ENCODE data around the gene MALAT1. TPM values are rescaled to one million over a fixed set of nuclear protein-coding genes. Genes with fewer than 3 reads are reported as not detected.
A peak's percentile ranks its signal among the peaks of the same experiment; 100 is the strongest.

Gene MALAT1
- total and polyA plus RNA-seq, 2 of the 13 experiments (the other 11 are each of a cell fraction or from before 2014, with no cell fraction given) = 143 to 1,237 TPM

DNA sequence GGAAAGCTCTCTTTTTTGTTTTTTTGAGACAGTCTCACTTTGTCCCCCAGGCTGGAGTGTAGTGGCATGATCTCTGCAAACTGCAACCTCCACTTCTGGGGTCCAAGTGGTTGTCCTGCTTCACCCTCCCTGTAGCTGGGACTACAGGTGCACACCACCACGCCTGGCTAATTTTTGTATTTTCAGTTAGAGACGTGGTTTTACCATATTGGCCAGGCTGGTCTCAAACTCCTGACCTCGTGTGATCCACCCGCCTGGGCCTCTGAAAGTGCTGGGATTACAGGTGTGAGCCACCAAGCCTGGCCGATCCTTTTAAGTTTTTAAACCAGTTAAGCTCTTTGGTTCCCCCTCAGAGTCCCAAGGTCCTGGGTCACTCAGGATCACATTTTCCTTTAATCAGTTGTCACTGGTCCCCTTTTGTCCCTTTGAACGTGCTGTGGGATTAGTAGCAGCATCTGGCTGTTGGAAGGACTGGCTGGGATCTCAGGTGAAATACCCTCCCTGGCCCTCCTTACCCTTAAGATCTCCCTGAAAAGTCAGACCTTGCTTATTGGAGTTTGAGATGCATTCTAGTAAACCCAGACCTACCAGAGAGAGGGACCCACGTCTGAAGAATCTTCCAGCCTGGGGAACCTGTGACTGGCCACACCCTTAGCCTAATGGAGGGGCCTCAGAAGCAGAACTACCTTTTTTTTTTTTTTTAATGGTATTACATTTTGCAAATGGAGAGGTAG is 8.1 kb downstream of the MALAT1 start (continued):
- TF ChIP-seq, protein P1, sequence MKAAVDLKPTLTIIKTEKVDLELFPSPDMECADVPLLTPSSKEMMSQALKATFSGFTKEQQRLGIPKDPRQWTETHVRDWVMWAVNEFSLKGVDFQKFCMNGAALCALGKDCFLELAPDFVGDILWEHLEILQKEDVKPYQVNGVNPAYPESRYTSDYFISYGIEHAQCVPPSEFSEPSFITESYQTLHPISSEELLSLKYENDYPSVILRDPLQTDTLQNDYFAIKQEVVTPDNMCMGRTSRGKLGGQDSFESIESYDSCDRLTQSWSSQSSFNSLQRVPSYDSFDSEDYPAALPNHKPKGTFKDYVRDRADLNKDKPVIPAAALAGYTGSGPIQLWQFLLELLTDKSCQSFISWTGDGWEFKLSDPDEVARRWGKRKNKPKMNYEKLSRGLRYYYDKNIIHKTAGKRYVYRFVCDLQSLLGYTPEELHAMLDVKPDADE (CRISPR knock-in tag; IDR thresholded peaks at IDR 0.05) = no peak
- TF ChIP-seq, protein P2, sequence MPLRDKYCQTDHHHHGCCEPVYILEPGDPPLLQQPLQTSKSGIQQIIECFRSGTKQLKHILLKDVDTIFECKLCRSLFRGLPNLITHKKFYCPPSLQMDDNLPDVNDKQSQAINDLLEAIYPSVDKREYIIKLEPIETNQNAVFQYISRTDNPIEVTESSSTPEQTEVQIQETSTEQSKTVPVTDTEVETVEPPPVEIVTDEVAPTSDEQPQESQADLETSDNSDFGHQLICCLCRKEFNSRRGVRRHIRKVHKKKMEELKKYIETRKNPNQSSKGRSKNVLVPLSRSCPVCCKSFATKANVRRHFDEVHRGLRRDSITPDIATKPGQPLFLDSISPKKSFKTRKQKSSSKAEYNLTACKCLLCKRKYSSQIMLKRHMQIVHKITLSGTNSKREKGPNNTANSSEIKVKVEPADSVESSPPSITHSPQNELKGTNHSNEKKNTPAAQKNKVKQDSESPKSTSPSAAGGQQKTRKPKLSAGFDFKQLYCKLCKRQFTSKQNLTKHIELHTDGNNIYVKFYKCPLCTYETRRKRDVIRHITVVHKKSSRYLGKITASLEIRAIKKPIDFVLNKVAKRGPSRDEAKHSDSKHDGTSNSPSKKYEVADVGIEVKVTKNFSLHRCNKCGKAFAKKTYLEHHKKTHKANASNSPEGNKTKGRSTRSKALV (CRISPR knock-in tag; IDR thresholded peaks at IDR 0.05) = no peak
- TF ChIP-seq, protein P3, sequence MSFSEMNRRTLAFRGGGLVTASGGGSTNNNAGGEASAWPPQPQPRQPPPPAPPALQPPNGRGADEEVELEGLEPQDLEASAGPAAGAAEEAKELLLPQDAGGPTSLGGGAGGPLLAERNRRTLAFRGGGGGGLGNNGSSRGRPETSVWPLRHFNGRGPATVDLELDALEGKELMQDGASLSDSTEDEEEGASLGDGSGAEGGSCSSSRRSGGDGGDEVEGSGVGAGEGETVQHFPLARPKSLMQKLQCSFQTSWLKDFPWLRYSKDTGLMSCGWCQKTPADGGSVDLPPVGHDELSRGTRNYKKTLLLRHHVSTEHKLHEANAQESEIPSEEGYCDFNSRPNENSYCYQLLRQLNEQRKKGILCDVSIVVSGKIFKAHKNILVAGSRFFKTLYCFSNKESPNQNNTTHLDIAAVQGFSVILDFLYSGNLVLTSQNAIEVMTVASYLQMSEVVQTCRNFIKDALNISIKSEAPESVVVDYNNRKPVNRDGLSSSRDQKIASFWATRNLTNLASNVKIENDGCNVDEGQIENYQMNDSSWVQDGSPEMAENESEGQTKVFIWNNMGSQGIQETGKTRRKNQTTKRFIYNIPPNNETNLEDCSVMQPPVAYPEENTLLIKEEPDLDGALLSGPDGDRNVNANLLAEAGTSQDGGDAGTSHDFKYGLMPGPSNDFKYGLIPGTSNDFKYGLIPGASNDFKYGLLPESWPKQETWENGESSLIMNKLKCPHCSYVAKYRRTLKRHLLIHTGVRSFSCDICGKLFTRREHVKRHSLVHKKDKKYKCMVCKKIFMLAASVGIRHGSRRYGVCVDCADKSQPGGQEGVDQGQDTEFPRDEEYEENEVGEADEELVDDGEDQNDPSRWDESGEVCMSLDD (CRISPR knock-in tag; IDR thresholded peaks at IDR 0.05; ENCODE audit: borderline replicate concordance) = no peak
- TF ChIP-seq ZSCAN20 (CRISPR knock-in tag; IDR thresholded peaks at IDR 0.05; ENCODE audit: borderline replicate concordance) (no peak), ZNF577 (CRISPR knock-in tag; IDR thresholded peaks at IDR 0.05; ENCODE audit: borderline replicate concordance, low read depth) (no peak), SPEN (CRISPR knock-in tag; IDR thresholded peaks at IDR 0.05; ENCODE audit: low read depth) (no peak), NFIC (IDR thresholded peaks at IDR 0.05; ENCODE audit: low read length) (peak; percentile 33), MZF1 (CRISPR knock-in tag; IDR thresholded peaks at IDR 0.05; ENCODE audit: borderline replicate concordance) (no peak), TEAD2 (CRISPR knock-in tag; IDR thresholded peaks at IDR 0.05) (no peak), SUZ12 (IDR thresholded peaks at IDR 0.05; ENCODE audit: low read depth, low read length) (no peak), ZMAT3 (CRISPR knock-in tag; conservative IDR thresholded peaks at IDR 0.05) (no peak), ADNP (CRISPR knock-in tag; IDR thresholded peaks at IDR 0.05) (no peak), NR2F1 (CRISPR knock-in tag; IDR thresholded peaks at IDR 0.05) (peak in 1 of 2 experiments; percentile 41; a peak in 1 of 4 replicates), NFE2L2 (IDR thresholded peaks at IDR 0.05; ENCODE audit: low read length) (no peak), ZNF562 (CRISPR knock-in tag; IDR thresholded peaks at IDR 0.05; ENCODE audit: borderline replicate concordance) (0 out of 2 replicates have a peak, but pooled peaks have one; percentile 34), ZBTB42 (CRISPR knock-in tag; IDR thresholded peaks at IDR 0.05) (no peak; the same call in 1 of the 2 replicates), ZNF282 (IDR thresholded peaks at IDR 0.05; ENCODE audit: partially characterized antibody) (no peak)
- TF ChIP-seq, protein P4, sequence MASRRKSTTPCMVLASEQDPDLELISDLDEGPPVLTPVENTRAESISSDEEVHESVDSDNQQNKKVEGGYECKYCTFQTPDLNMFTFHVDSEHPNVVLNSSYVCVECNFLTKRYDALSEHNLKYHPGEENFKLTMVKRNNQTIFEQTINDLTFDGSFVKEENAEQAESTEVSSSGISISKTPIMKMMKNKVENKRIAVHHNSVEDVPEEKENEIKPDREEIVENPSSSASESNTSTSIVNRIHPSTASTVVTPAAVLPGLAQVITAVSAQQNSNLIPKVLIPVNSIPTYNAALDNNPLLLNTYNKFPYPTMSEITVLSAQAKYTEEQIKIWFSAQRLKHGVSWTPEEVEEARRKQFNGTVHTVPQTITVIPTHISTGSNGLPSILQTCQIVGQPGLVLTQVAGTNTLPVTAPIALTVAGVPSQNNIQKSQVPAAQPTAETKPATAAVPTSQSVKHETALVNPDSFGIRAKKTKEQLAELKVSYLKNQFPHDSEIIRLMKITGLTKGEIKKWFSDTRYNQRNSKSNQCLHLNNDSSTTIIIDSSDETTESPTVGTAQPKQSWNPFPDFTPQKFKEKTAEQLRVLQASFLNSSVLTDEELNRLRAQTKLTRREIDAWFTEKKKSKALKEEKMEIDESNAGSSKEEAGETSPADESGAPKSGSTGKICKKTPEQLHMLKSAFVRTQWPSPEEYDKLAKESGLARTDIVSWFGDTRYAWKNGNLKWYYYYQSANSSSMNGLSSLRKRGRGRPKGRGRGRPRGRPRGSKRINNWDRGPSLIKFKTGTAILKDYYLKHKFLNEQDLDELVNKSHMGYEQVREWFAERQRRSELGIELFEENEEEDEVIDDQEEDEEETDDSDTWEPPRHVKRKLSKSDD (CRISPR knock-in tag; IDR thresholded peaks at IDR 0.05; ENCODE audit: low read depth) = no peak
- TF ChIP-seq, protein P5, sequence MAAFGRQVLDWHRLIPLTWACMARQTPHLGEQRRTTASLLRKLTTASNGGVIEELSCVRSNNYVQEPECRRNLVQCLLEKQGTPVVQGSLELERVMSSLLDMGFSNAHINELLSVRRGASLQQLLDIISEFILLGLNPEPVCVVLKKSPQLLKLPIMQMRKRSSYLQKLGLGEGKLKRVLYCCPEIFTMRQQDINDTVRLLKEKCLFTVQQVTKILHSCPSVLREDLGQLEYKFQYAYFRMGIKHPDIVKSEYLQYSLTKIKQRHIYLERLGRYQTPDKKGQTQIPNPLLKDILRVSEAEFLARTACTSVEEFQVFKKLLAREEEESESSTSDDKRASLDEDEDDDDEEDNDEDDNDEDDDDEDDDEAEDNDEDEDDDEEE (CRISPR knock-in tag; IDR thresholded peaks at IDR 0.05) = no peak

Data from HepG2 (cell line).